HepG2 (cell line): ENCODE data around the gene COQ5. TPM values are rescaled to one million over a fixed set of nuclear protein-coding genes. Genes with fewer than 3 reads are reported as not detected.
A peak's percentile ranks its signal among the peaks of the same experiment; 100 is the strongest.

Experiments used
- ETS1 ChIP-seq: sonication (generic); formaldehyde crosslinking; IDR thresholded peaks from 2 replicates; pipeline ENCODE4 v1.4.0; 2020; ENCODE audit warnings: missing genetic modification reagents
- FLYWCH1 ChIP-seq: sonication (generic); formaldehyde crosslinking; IDR thresholded peaks from 2 replicates; pipeline ENCODE4 v1.8.1; 2023; ENCODE audit warnings: mild to moderate bottlenecking, missing genetic modification reagents
- GZF1 ChIP-seq: sonication (generic); formaldehyde crosslinking; IDR thresholded peaks from 2 replicates; pipeline ENCODE4 v1.5.1; 2020; ENCODE audit warnings: mild to moderate bottlenecking, missing genetic modification reagents
- IKZF1 ChIP-seq: fragments of 450-650 bp; IDR thresholded peaks from 2 replicates; pipeline ENCODE4 v1.7.1; 2016
- KAT7 ChIP-seq: IDR thresholded peaks from 2 replicates; pipeline ENCODE4 v1.6.1; 2018; ENCODE audit warnings: borderline replicate concordance, missing compliant biosample characterization
- MYNN ChIP-seq: sonication (generic); formaldehyde crosslinking; IDR thresholded peaks from 2 replicates; pipeline ENCODE4 v1.4.0; 2020; ENCODE audit warnings: mild to moderate bottlenecking, low read depth, missing genetic modification reagents
- POGK ChIP-seq: sonication (generic); formaldehyde crosslinking; conservative IDR thresholded peaks from 2 replicates; pipeline ENCODE4 v1.8.0; 2022; ENCODE audit warnings: mild to moderate bottlenecking, moderate library complexity, missing genetic modification reagents
- SIN3A ChIP-seq: IDR thresholded peaks from 2 replicates; pipeline ENCODE4 v1.6.1; 2011; ENCODE audit warnings: low read depth, mild to moderate bottlenecking, control low read depth, low read length, borderline replicate concordance
- TAF1 ChIP-seq: sonication (generic); formaldehyde crosslinking; IDR thresholded peaks from 2 replicates; pipeline ENCODE4 v1.4.0; 2020; ENCODE audit warnings: missing genetic modification reagents
- TRIM24 ChIP-seq: sonication (generic); formaldehyde crosslinking; IDR thresholded peaks from 2 replicates; pipeline ENCODE4 v1.8.0; 2022; ENCODE audit warnings: mild to moderate bottlenecking, missing genetic modification reagents
- ZBTB40 ChIP-seq, 2 experiments: fragments of 450-650 bp in 1 of 2; sonication (generic) in 1 of 2; formaldehyde crosslinking in 1 of 2; IDR thresholded peaks; 2 replicates each; pipeline versions ENCODE4 v1.6.1 to v1.8.0; 2016 to 2022; ENCODE audit warnings: antibody characterized with exemption in 1 of 2, mild to moderate bottlenecking in 1 of 2, missing genetic modification reagents in 1 of 2
- ZNF18 ChIP-seq: sonication (generic); formaldehyde crosslinking; IDR thresholded peaks from 2 replicates; pipeline ENCODE4 v1.8.0; 2022; ENCODE audit warnings: mild to moderate bottlenecking, missing genetic modification reagents; ENCODE audit not compliant: insufficient replicate concordance
- ZNF30 ChIP-seq: sonication (generic); formaldehyde crosslinking; IDR thresholded peaks from 2 replicates; pipeline ENCODE4 v1.5.0; 2020; ENCODE audit warnings: mild to moderate bottlenecking, missing genetic modification reagents
- ZNF580 ChIP-seq: IDR thresholded peaks from 2 replicates; pipeline ENCODE4 v1.6.1; 2016; ENCODE audit warnings: low read depth, borderline replicate concordance
- polyA plus RNA-seq, 8 experiments: library from polyadenylated mRNA; depleted of rRNA in 3 of 8; stranded (reverse) in 7 of 8; unstranded in 1 of 8; fragments of >200 nt; fragmentation: Illumina TruSeq in 4 of 8; extraction: Trizol in 4 of 8; gene quantifications; 2 replicates each; pipeline versions ENCODE4 v1.2.1 to v1.2.3, GENCODE V29; 2011 to 2016; ENCODE audit warnings: low read depth in 4 of 8, missing spikeins in 1 of 8, mixed read lengths in 1 of 8; ENCODE audit not compliant: insufficient read depth in 1 of 8
- total RNA-seq, 5 experiments: library from RNA; depleted of rRNA; stranded (reverse); fragments of >200 nt; fragmentation: Illumina TruSeq; extraction: Trizol; gene quantifications; 2 replicates each; pipeline ENCODE4 v1.2.3, GENCODE V29; 2016; ENCODE audit warnings: low read depth in 1 of 5

The COQ5 gene
- total and polyA plus RNA-seq, 2 of the 13 experiments (the other 11 are each of a cell fraction or from before 2014, with no cell fraction given) = 36.4 to 41.5 TPM

- TF ChIP-seq ZBTB40 (IDR thresholded peaks at IDR 0.05) = no peak
- TF ChIP-seq ZBTB40 (CRISPR knock-in tag; IDR thresholded peaks at IDR 0.05) = peak; percentile 45; the same call in 1 of the 2 replicates
- no peak for TF ChIP-seq MYNN
- TF ChIP-seq KAT7 (CRISPR knock-in tag) = peak; percentile 90; the same call in 1 of the 2 replicates
- TF ChIP-seq TAF1 (CRISPR knock-in tag) = peak; percentile 70
- no peak for TF ChIP-seq TRIM24
- no peak for TF ChIP-seq ETS1 (CRISPR knock-in tag)
- peak; percentile 72; the same call in 1 of the 2 replicates for TF ChIP-seq GZF1 (CRISPR knock-in tag)
- TF ChIP-seq POGK (CRISPR knock-in tag) = peak; percentile 56; the same call in 1 of the 2 replicates
- TF ChIP-seq ZNF30 (CRISPR knock-in tag) = 0 out of 2 replicates have a peak, but pooled peaks have one; percentile 6
- peak; percentile 92 for TF ChIP-seq ZNF580 (CRISPR knock-in tag)
- peak; percentile 46 for TF ChIP-seq ZNF18 (CRISPR knock-in tag)
- TF ChIP-seq FLYWCH1 = no peak
- TF ChIP-seq SIN3A = no peak
- no peak for TF ChIP-seq IKZF1
These were observed 59.4 kb downstream of the COQ5 start, which contains the start of gene SRSF9 (continued) for GRCh38 chr12:120469450-120470149.
